Activated T-helper 1 cell treated with Interleukin-2 at 50 U/mL for 16 hours (primary cell): Measurements from ENCODE around the gene CPED1.

ENCODE experiments used
- DNase-seq: peaks from one replicate; pipeline ENCODE4 v3.0.0-alpha.2; 2020; ENCODE audit warnings: low read depth

CPED1 gene

GRCh38 chr7:121328508-121329190 lies 340.1 kb downstream of the CPED1 start, which contains the start of gene WNT16:
Gene WNT16, plus strand, starts transcription at chr7:121329000. Its CDS starts 293 bp downstream, at chr7:121329293.
- no peak for DNase-seq

DNA sequence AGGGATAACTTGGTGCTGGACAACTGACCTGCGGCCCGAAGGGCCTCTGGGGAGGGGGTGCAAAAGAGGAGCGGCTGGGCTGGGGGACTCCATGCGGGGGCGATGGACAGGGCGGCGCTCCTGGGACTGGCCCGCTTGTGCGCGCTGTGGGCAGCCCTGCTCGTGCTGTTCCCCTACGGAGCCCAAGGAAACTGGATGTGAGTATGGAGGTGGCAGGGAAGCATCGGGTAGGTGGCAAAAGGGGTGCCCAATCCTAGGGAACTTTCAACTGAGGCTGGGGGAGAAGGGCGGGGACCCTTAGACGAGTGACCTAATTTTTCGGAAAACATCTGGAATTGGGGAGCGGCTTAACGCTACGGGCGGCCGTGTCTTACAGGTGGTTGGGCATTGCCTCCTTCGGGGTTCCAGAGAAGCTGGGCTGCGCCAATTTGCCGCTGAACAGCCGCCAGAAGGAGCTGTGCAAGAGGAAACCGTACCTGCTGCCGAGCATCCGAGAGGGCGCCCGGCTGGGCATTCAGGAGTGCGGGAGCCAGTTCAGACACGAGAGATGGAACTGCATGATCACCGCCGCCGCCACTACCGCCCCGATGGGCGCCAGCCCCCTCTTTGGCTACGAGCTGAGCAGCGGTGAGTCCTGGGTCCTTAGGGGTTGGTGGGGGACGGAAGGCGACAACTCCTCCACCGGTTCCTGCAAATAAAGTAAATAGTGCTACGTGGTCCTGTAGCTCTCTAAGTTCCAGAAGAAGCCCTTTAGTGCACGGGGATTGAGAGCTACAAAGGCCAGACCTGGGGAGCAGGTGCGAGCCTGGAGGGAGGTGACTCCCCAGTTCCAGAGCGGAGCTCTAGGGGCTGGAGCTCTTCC lies 340.9 kb downstream of the CPED1 start:
- DNase-seq: no peak

DNA sequence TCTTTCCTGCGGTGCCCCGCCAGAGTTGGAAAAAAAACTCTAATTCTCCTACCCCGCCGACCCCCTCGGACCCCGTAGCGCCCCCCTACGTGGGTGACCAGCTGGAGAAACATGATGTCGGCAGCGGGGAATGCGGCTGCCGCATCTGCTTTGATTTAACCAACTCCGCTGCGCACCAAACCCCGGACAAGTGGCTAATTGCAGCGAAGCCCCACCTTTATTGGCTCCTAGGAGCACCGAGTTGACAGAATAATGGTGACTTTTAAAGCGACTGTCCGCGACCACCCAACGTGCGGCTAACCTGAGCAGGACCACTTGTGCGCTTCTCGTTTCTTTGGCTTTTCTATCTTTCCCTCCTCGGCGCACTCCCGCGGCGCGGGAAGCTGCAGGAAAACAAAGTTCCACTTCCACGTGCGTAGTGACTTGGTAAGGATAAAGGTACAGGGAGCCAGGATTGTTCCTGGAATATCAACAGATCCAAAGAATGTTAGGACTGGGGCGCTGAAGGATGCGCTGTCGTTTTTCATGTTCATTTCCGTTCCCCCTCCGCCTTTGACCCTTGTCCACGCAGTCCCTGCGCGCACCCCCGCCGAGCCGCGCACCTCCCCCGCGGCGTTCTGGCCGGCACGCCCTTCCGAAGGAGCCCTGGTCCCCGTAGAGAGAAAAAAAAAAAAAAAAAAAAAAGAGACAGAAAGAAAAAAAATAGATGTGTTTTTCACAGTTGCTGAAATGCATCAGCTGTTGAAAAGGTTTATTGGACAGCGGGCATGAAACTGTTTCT lies 341.7 kb downstream of the CPED1 start:
- DNase-seq: no peak

DNA sequence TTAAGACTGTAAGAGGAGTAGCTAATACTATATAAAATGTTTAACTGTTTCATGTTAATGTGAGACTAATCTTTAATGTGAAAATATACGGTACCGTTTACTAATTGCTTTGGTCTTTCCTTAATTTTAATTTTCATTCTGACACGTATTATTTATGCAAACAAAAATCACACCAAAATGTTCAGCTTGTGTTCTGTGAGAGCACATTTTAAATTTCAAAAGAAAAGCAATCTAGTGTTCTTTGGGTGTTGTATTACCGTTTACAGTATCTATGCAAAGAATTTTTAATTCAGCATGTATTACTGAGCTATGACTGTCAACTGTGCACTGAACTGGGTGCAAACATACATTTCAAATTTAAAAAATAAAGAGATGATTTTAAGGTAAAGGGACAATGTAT lies 342.5 kb downstream of the CPED1 start:
- DNase-seq: no peak

GRCh38 chr7:121331574-121331973 lies 343.1 kb downstream of the CPED1 start:
- DNase-seq: no peak

- no peak for DNase-seq
These were observed 345.9 kb downstream of the CPED1 start for GRCh38 chr7:121334376-121334775.

DNA sequence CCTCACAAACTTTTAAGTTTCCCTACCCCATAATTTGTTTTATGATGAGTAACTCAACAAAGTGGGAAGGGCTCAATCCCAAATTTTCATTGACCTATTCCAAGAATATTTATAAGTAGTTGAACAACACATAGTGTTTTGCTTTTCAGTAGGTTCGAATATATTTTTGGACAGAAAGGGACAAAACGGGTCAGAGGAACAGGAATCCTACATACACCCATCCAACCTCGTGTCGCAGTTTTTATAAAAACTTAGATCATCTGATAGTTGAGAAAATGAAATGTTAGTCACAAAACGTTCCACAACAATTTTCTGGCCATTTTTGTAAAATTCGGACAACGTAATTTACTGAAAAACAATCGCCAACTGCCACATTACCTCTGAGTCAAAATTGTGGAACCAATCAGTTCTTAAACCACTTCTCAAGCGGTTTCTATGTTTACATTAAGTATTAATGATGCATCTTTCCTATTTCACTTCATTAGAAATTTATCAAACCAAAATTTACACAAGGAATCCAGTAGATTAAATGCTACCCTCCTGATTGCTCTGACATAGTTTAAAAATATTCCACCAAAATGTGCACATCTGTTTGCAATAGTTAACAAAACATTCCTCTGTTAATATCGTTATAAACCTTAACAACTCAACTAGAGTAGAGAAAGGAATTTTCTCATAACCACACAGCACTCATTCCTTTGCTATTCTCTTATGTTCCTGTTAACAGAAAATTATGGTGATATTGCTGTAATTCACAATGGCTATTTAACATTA lies 346.6 kb downstream of the CPED1 start:
- no peak for DNase-seq

DNA sequence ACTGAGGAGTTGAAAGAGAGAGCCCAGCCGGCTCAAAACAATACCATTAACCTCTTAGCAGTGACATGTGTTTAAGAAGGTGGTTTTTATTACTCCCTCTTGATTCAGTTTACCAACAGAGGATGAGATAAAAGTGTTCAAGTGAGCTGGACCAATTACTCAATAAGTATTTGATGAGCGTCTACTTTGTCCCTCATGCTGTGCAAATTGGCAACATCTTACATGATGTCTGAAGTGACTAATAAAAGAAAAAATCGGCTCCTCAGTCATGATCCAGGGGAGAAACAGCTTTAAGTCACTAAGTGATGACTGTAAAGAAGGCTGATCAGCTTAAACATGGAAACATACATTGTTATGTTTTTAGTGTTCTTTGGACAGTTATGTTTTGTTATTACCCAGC lies 348.1 kb downstream of the CPED1 start:
- DNase-seq: no peak

- no peak for DNase-seq
These were observed 348.9 kb downstream of the CPED1 start for GRCh38 chr7:121337398-121337797.

- no peak for DNase-seq
These were observed 350.6 kb downstream of the CPED1 start for GRCh38 chr7:121339082-121339481.

- DNase-seq: no peak
These were observed 353.4 kb downstream of the CPED1 start for GRCh38 chr7:121341933-121342332.

DNA sequence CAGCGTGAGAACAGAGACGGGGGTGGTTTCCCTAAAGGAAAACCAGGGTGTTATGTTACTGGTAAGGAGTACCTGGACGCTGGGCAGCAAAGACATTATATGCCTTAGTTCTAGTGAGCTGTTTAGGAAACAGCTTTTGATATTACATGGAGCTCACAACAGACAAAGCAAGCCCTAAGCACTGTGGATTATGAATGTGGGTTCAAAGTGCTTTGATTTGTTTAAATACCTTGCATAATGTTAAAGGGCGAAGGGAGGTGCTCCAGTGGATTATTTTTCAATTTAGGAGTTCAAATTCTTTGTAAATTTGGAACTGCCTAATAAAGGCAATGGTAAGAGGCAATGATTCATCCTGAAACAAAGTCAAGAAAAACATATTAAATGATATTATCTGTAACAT lies 354.1 kb downstream of the CPED1 start:
- DNase-seq: no peak

- no peak for DNase-seq
These were observed 354.8 kb downstream of the CPED1 start for GRCh38 chr7:121343302-121343701.

GRCh38 chr7:121344093-121344492 lies 355.6 kb downstream of the CPED1 start:
- DNase-seq: no peak

DNA sequence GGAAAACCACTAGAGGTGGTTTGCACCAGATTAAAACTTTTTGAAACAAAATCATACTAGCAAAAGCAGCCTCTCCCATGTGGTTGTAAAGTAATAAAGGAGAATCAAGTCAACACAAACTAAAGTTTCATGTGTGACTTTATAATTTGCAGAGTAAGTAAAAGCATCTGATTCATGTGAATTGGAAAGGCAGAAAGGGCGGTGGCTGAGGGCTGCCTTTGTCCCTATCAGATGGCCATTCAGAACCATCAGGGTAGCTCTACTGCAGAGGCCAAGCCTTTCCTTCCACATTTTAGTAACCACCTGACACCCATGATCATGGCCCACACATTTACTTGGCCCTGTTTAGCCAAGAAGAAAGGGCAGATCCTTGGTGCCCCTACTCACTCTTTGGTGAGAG lies 356.0 kb downstream of the CPED1 start:
- DNase-seq: no peak
